Activated B cell treated with CpG ODN at 0.5 μM for 24 hours (primary cell): Measurements from ENCODE around the gene PGGHG. TPM values are rescaled to one million over a fixed set of nuclear protein-coding genes. Genes with fewer than 3 reads are reported as not detected.

Source experiments
- ATAC-seq: fragments of 200-7000 bp; cut with Tn5 transposase; one replicate; pipeline ENCODE4 v1.10.0; 2021; ENCODE audit warnings: low read depth, mild to moderate bottlenecking, moderate library complexity
- CTCF ChIA-PET: fragments of 350-600 bp; sonication (Branson Sonifier 250); formaldehyde crosslinking; loops from one replicate; lab custom pipeline; 2021; ENCODE audit warnings: antibody characterized with exemption; lab: Charles Lee
- POLR2A ChIA-PET: fragments of 350-600 bp; sonication (Branson Sonifier 250); formaldehyde crosslinking; loops from one replicate; lab custom pipeline; 2021; ENCODE audit warnings: antibody characterized with exemption; lab: Charles Lee
- DNase-seq: peaks from one replicate; pipeline ENCODE4 v3.0.0; 2022
- H3K27ac Mint-ChIP-seq: one replicate; pipeline ENCODE4 v1.8.0; 2020; ENCODE audit warnings: mixed read lengths
- H3K27me3 Mint-ChIP-seq: one replicate; pipeline ENCODE4 v1.8.0; 2021; ENCODE audit warnings: mixed read lengths
- H3K36me3 Mint-ChIP-seq: one replicate; pipeline ENCODE4 v1.8.0; 2021; ENCODE audit warnings: low read depth, mixed read lengths
- H3K4me1 Mint-ChIP-seq: one replicate; pipeline ENCODE4 v1.8.0; 2021; ENCODE audit warnings: mixed read lengths
- H3K4me3 Mint-ChIP-seq: one replicate; pipeline ENCODE4 v1.8.0; 2020; ENCODE audit warnings: mild to moderate bottlenecking, mixed read lengths
- H3K9me3 Mint-ChIP-seq: one replicate; pipeline ENCODE4 v1.8.0; 2020; ENCODE audit warnings: mixed read lengths
- CTCF ChIP-seq: fragments of 200-600 bp; IDR thresholded peaks from one replicate; pipeline ENCODE4 v1.8.0; 2022; ENCODE audit warnings: antibody characterized with exemption, mild to moderate bottlenecking
- intact Hi-C: fragments of 100-400 bp; cut with micrococcal nuclease; formaldehyde crosslinking; loops from one replicate; pipeline ENCODE4 v1.15.1; 2024
- total RNA-seq: library from RNA; stranded (reverse); gene quantifications from 2 replicates; pipeline ENCODE4 v1.2.3, GENCODE V29; 2022

The PGGHG gene
- total RNA-seq, 1 donor from 2014 or later, result 74.1 TPM

DNA sequence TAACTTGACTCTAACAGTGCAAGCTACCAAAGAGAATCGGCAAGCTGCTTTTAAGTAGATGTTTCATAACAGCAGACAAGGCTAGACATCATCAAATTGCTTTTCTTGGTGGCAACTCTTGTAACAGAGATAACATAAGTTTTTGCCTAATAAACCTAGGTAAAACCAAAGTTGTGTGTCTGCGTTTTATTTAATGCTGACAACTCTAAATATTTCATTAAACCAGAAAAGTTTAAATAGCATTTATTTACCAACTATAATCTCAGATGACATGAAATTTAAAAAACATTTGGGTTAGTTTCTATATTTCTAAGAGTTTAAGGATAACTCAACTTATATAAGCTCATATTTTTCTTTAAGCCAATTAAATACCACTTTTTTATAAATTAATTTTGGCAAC lies 51.0 kb downstream of the PGGHG start:
- peaks cover 29% of the 10 kb centered on the region for H3K4me1 Mint-ChIP-seq
- H3K4me3 Mint-ChIP-seq, result no peak overlapping the region
- ChIA-PET CTCF (interaction anchor here (0.6 kb wide), 1 partner anchor 14 kb away, joined by 4 read pairs; no protein-coding TSS in a partner anchor), POLR2A (interaction anchor here (0.6 to 0.9 kb wide), 2 partner anchors 11 to 16 kb away, joined by 3 read pairs; no protein-coding TSS in a partner anchor)
- intact Hi-C loops, result no loop called here
- ATAC-seq, result no peak
- H3K9me3 Mint-ChIP-seq, result no peaks in the 10 kb centered on the region
- no peak overlapping the region for H3K27ac Mint-ChIP-seq
- DNase-seq, result no peak
- no peak for TF ChIP-seq CTCF
- H3K27me3 Mint-ChIP-seq, result no peaks in the 10 kb centered on the region
- H3K36me3 Mint-ChIP-seq, result peaks cover 1% of the 10 kb centered on the region

DNA sequence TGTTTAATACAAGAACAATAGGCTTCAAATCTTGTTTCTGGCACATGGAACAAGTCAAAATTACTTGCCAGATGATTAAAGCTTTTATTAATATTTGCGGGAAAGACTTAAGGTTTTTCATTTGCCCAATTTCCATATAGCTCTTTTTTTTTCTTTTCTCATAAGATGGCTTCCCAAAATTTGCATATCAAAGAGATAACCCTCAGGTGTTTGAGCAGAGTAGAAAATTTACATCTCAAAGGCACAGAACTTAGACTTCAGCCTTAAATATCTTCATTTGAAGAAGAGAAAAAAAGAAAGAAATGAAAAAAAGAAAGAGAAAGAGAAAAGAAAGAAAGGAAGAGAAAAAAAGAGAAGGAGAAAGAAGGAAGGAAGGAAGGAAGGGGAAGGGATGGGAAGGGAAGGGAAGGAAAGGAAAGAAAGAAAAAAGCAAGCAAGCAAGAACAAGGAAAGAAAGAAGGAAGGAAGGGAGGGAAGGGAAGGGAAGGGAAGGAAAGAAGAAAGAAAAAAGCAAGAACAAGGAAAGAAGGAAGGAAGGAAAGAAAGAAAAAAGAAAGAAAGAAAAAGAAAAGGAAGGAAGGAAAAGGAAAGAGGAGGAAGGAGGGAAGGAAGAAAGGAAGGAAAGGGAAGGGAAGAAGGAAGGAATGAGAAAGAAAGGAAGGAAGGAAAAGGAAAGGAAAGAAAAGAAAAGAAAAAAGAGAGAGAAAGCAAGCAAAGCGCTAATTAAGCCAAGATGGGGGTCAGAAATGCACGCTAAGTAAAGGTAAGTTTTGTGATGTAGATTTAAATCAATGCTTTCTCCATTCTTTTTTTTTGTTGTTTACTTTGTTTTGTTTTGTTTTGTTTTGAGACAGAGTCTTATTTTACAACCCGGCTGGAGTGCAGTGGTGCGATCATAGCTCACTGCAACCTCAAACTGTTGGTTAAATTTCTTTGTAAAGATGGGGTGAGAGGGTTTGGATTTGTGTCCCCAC lies 51.9 kb downstream of the PGGHG start:
- Mint-ChIP-seq H3K27ac (peak overlapping the region; percentile 68), H3K9me3 (no peaks in the 10 kb centered on the region), H3K36me3 (peaks cover 1% of the 10 kb centered on the region), H3K27me3 (no peaks in the 10 kb centered on the region), H3K4me3 (peak overlapping the region; percentile 56), H3K4me1 (peaks cover 27% of the 10 kb centered on the region)
- ChIA-PET POLR2A (interaction anchor here (0.5 to 1.2 kb wide), 3 partner anchors 8 to 470 kb away, joined by 3 to 7 read pairs (median 4); no protein-coding TSS in a partner anchor), CTCF (interaction anchor here (0.7 to 1.1 kb wide), 2 partner anchors 29 to 36 kb away, joined by 3 read pairs; no protein-coding TSS in a partner anchor)
- DNase-seq (no peak), ATAC-seq (no peak)
- no peak for TF ChIP-seq CTCF
- intact Hi-C loops, result no loop called here

DNA sequence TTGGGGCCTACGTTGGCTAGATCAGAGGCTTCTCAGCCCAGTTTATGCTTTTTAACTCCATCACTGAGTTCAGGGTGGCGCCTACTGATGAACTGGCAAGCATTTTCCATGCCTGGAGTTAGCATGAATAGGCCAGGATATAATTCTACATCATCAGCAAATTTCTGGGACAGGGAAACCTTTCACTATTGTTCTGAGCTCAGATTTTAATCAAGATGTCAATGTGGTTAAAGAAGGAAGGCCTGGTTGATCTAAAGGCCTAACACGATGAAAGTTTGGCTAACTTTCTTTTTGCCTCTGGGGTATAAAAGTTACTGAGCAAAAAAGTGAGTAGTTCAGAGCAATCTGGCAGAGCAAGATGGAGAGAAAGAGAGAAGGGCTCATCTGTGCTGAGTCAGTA lies 53.4 kb downstream of the PGGHG start:
- CTCF ChIA-PET, result no interaction called here
- Mint-ChIP-seq H3K4me1 (peaks cover 22% of the 10 kb centered on the region), H3K36me3 (peaks cover 1% of the 10 kb centered on the region), H3K27ac (peak overlapping the region; percentile 32), H3K9me3 (no peaks in the 10 kb centered on the region), H3K27me3 (no peaks in the 10 kb centered on the region), H3K4me3 (no peak overlapping the region)
- POLR2A ChIA-PET, result interaction anchor here (1.2 to 1.5 kb wide), 2 partner anchors 10 to 15 kb away, joined by 3 to 7 read pairs; no protein-coding TSS in a partner anchor
- TF ChIP-seq CTCF, result no peak
- no peak for DNase-seq
- intact Hi-C loops, result no loop called here
- no peak for ATAC-seq

- no peak for TF ChIP-seq CTCF
- ChIA-PET POLR2A (interaction anchor here (0.9 to 1.2 kb wide), 2 partner anchors 10 kb away, joined by 3 to 5 read pairs; no protein-coding TSS in a partner anchor), CTCF (interaction anchor here (0.9 to 1.6 kb wide), 2 partner anchors 10 to 26 kb away, joined by 3 to 4 read pairs; no protein-coding TSS in a partner anchor)
- DNase-seq, result no peak
- H3K4me3 Mint-ChIP-seq, result no peak overlapping the region
- H3K27me3 Mint-ChIP-seq, result no peaks in the 10 kb centered on the region
- no peaks in the 10 kb centered on the region for H3K9me3 Mint-ChIP-seq
- H3K36me3 Mint-ChIP-seq, result peaks cover 1% of the 10 kb centered on the region
- no peak overlapping the region for H3K27ac Mint-ChIP-seq
- peaks cover 28% of the 10 kb centered on the region for H3K4me1 Mint-ChIP-seq
- ATAC-seq, result no peak
- intact Hi-C loops, result no loop called here
These were observed 56.1 kb downstream of the PGGHG start for GRCh38 chr11:344836-345578.

Other genes starting within 250 kb of the PGGHG start
- not detected in 2 replicates for gene SCGB1C1, start 96.0 kb upstream of the PGGHG start, total RNA-seq
- 44.2 and 47.0 TPM in 2 replicates for gene BET1L, start 81.7 kb upstream of the PGGHG start, total RNA-seq
- gene RIC8A, start 81.4 kb upstream of the PGGHG start, total RNA-seq, result 108 and 114 TPM in 2 replicates
- 21.8 and 23.0 TPM in 2 replicates for gene SIRT3, start 52.8 kb upstream of the PGGHG start, total RNA-seq
- 147 and 149 TPM in 2 replicates for gene PSMD13, start 52.1 kb upstream of the PGGHG start, total RNA-seq
- 0.46 and 0.64 TPM in 2 replicates for gene NLRP6, start 10.7 kb upstream of the PGGHG start, total RNA-seq
- not detected in 2 replicates for gene IFITM5, start 10.4 kb downstream of the PGGHG start, total RNA-seq
- 112 and 125 TPM in 2 replicates for gene IFITM2, start 18.7 kb downstream of the PGGHG start, total RNA-seq
- 21.2 and 25.3 TPM in 2 replicates for gene IFITM1, start 24.9 kb downstream of the PGGHG start, total RNA-seq
- gene IFITM3, start 31.7 kb downstream of the PGGHG start, total RNA-seq, result 14.8 and 17.0 TPM in 2 replicates
- gene B4GALNT4, start 80.4 kb downstream of the PGGHG start, total RNA-seq, result not detected in 2 replicates
- 0.18 TPM in 1 of 2 replicates, not detected in the other for gene PKP3, start 105.1 kb downstream of the PGGHG start, total RNA-seq
- 19.8 and 24.2 TPM in 2 replicates for gene SIGIRR, start 125.9 kb downstream of the PGGHG start, total RNA-seq
- gene ANO9, start 152.9 kb downstream of the PGGHG start, total RNA-seq, result 37.2 and 46.1 TPM in 2 replicates
- gene PTDSS2, start 161.2 kb downstream of the PGGHG start, total RNA-seq, result 17.8 and 22.0 TPM in 2 replicates
- 101 and 103 TPM in 2 replicates for gene RNH1, start 218.1 kb downstream of the PGGHG start, total RNA-seq
- 37.2 and 43.9 TPM in 2 replicates for gene HRAS, start 246.4 kb downstream of the PGGHG start, total RNA-seq
- 7.1 and 7.9 TPM in 2 replicates for gene LRRC56, start 248.4 kb downstream of the PGGHG start, total RNA-seq